Measurements from ENCODE around the gene MKRN1. TPM values are rescaled to one million over a fixed set of nuclear protein-coding genes. Genes with fewer than 3 reads are reported as not detected.

MKRN1 gene
- total and polyA plus RNA-seq, 2 of the 4 experiments (the other 2 are of a cell fraction) = 47.2 to 83.0 TPM

- Histone ChIP-seq H2BK15ac (ENCODE audit: low read depth, low read length) (no peak overlapping the region), H4K8ac (ENCODE audit: low read depth in 2 of 2, low read length in 2 of 2) (peak overlapping the region in 1 of 2 experiments; percentile 88; a peak in 1 of 4 replicates), H3K56ac (ENCODE audit: extremely low read depth, insufficient read depth, low read length) (no peak overlapping the region), H3K9me3 (ENCODE audit: control insufficient read depth, insufficient read depth, low read length) (no peaks in the 10 kb centered on the region), H2BK20ac (ENCODE audit: low read depth, low read length) (0 out of 2 replicates have a peak overlapping the region, but pooled peaks have one; percentile 43), H3K23ac (ENCODE audit: low read depth, low read length) (no peak overlapping the region), H4K20me1 (ENCODE audit: insufficient read depth, low read length) (peaks cover 4% of the 10 kb centered on the region; the same call in 1 of the 2 replicates), H3K9ac (ENCODE audit: low read depth, low read length) (no peak overlapping the region), H3K79me1 (ENCODE audit: low read depth in 1 of 2, low read length in 2 of 2) (no peaks in the 10 kb centered on the region), H3K27ac (ENCODE audit: insufficient read depth, low read length) (no peak overlapping the region), H2AK5ac (ENCODE audit: low read depth, low read length) (peak overlapping the region; percentile 73; the same call in 1 of the 2 replicates), H4K5ac (ENCODE audit: low read depth, low read length) (no peak overlapping the region), H2AK9ac (replicated peaks; ENCODE audit: low read depth, low read length, poor library complexity) (peak overlapping the region; percentile 93), H3K14ac (replicated peaks; ENCODE audit: low read depth, low read length) (peak overlapping the region; percentile 33; the same call in 1 of the 2 replicates), H3K18ac (ENCODE audit: low read depth, low read length) (no peak overlapping the region), H3K36me3 (ENCODE audit: control insufficient read depth, insufficient read depth, low read length) (peaks cover 26% of the 10 kb centered on the region; the same call in 1 of the 2 replicates), H2BK5ac (ENCODE audit: low read depth, low read length, poor library complexity, severe bottlenecking) (peak overlapping the region; percentile 61), H3K27me3 (ENCODE audit: control insufficient read depth, insufficient read depth, low read length) (no peaks in the 10 kb centered on the region), H2BK120ac (ENCODE audit: low read depth, low read length) (peak overlapping the region; percentile 51), H3K9me1 (ENCODE audit: insufficient read depth, low read length) (0 out of 2 replicates have a peak, but pooled peaks cover 2% of the 10 kb centered on the region), H3K4me1 (ENCODE audit: control insufficient read depth, insufficient read depth, low read length) (0 out of 2 replicates have a peak, but pooled peaks cover 2% of the 10 kb centered on the region), H2AFZ (replicated peaks; ENCODE audit: low read length, poor library complexity) (peak overlapping the region; percentile 93), H3K4ac (ENCODE audit: low read depth, low read length) (peak overlapping the region; percentile 65), H3K4me3 (ENCODE audit: insufficient read depth, low read depth, low read length) (no peak overlapping the region), H4K91ac (ENCODE audit: insufficient read depth, low read depth, low read length) (0 out of 2 replicates have a peak overlapping the region, but pooled peaks have one; percentile 41), H3K4me2 (ENCODE audit: low read depth, low read length) (no peak overlapping the region)
- dilution Hi-C loops (cut with HindIII; ENCODE audit: low sequenced_read_pairs, unreplicated experiment) = no loop called here
- in situ Hi-C loops (cut with MboI; ENCODE audit: low sequenced_read_pairs) = loop anchor here (25.0 kb wide), 1 partner anchor 494 kb away; the partner anchor contains the start of gene MRPS33
- DNase-seq (no peak), ATAC-seq (ENCODE audit: low read depth) (no peak)
- 100% methylated on average over 3 of the region's 15 CpGs; no CpG with 5 or more reads in 1 of the 2 experiments for WGBS, 2 experiments (ENCODE audit: extremely low coverage in 2 of 2, insufficient read length in 1 of 2)
- POLR2A ChIA-PET (ENCODE audit: unreplicated experiment) = interaction anchor here (0.6 kb wide), 1 partner anchor 15 kb away, joined by 6 read pairs; no protein-coding TSS in a partner anchor
- intact Hi-C loops (cut with micrococcal nuclease) = loop anchor here (1.0 kb wide), 2 partner anchors 43 to 135 kb away; no protein-coding TSS in a partner anchor
- CTCF ChIA-PET = interaction anchor here (0.6 to 1.7 kb wide), 4 partner anchors 10 to 362 kb away, joined by 3 to 5 read pairs (median 4); no protein-coding TSS in a partner anchor
- BruUV-seq (replicated peaks) = no TSS peak
- TF ChIP-seq SMC3 (IDR thresholded peaks at IDR 0.05; ENCODE audit: low read depth, low read length) (no peak), POLR2A (IDR thresholded peaks at IDR 0.05; ENCODE audit: low read depth, low read length) (no peak), CEBPB (IDR thresholded peaks at IDR 0.05; ENCODE audit: low read depth, low read length) (no peak), RCOR1 (IDR thresholded peaks at IDR 0.05; ENCODE audit: insufficient replicate concordance, low read length) (no peak), CHD1 (IDR thresholded peaks at IDR 0.05; ENCODE audit: low read depth, low read length) (no peak), ELK1 (IDR thresholded peaks at IDR 0.05; ENCODE audit: borderline replicate concordance, low read depth, low read length) (no peak), CTCF (conservative IDR thresholded peaks at IDR 0.05; ENCODE audit: low read depth, low read length) (no peak), FOS (IDR thresholded peaks at IDR 0.05; ENCODE audit: low read depth, low read length) (no peak), RAD21 (IDR thresholded peaks at IDR 0.05; ENCODE audit: low read length) (no peak), RFX5 (IDR thresholded peaks at IDR 0.05; ENCODE audit: low read depth, low read length) (no peak), MAZ (IDR thresholded peaks at IDR 0.05; ENCODE audit: borderline replicate concordance, low read depth, low read length) (no peak), MAFK (IDR thresholded peaks at IDR 0.05; ENCODE audit: low read depth, low read length) (no peak), NFE2L2 (IDR thresholded peaks at IDR 0.05; ENCODE audit: low read depth, low read length) (no peak), BHLHE40 (IDR thresholded peaks at IDR 0.05; ENCODE audit: low read depth, low read length) (no peak), MXI1 (IDR thresholded peaks at IDR 0.05; ENCODE audit: borderline replicate concordance, low read depth, low read length) (no peak)
Measured at GRCh38 chr7:140518370-140519006, 39.2 kb upstream of the MKRN1 start.

All from IMR-90 (cell line).